IPS-18c (cell line): ENCODE results near the gene FGF6.
"Not testable (repeated sequence)": the region's sequence is repeated elsewhere in the genome, so short reads cannot be mapped to it uniquely, and the experiment has no call there.

ENCODE experiments used
- H3K4me3 ChIP-seq: 2 replicates; pipeline ENCODE4 v1.7.0; 2013; ENCODE audit warnings: low read depth, mild to moderate bottlenecking, low read length, moderate library complexity; ENCODE audit not compliant: insufficient read depth
- H3K9me3 ChIP-seq: one replicate; pipeline ENCODE4 v1.6.1; 2013; ENCODE audit warnings: mild to moderate bottlenecking, low read length, moderate library complexity; ENCODE audit not compliant: control insufficient read depth, insufficient read depth

FGF6 gene

GRCh38 chr12:4432878-4433744, 12.5 kb downstream of the FGF6 start:
- no peak overlapping the region for H3K4me3 ChIP-seq
- no peaks in the 10 kb centered on the region for H3K9me3 ChIP-seq

- Histone ChIP-seq H3K9me3 (no peaks in the 10 kb centered on the region), H3K4me3 (no peak overlapping the region)
These were observed 13.7 kb downstream of the FGF6 start for GRCh38 chr12:4431866-4432265.

GRCh38 chr12:4431436-4431835, 14.2 kb downstream of the FGF6 start:
- H3K4me3 ChIP-seq: no peak overlapping the region
- no peaks in the 10 kb centered on the region for H3K9me3 ChIP-seq

GRCh38 chr12:4424422-4424821, 21.2 kb downstream of the FGF6 start:
- H3K9me3 ChIP-seq: no peaks in the 10 kb centered on the region
- no peak overlapping the region for H3K4me3 ChIP-seq

GRCh38 chr12:4423528-4424195, 22.0 kb downstream of the FGF6 start:
- H3K9me3 ChIP-seq: no peaks in the 10 kb centered on the region
- H3K4me3 ChIP-seq: no peak overlapping the region

GRCh38 chr12:4422985-4423384, 22.6 kb downstream of the FGF6 start:
- Histone ChIP-seq H3K9me3 (no peaks in the 10 kb centered on the region), H3K4me3 (no peak overlapping the region)

GRCh38 chr12:4421590-4422031, 24.0 kb downstream of the FGF6 start:
- H3K4me3 ChIP-seq: no peak overlapping the region
- H3K9me3 ChIP-seq: no peaks in the 10 kb centered on the region

GRCh38 chr12:4420138-4420670, 25.4 kb downstream of the FGF6 start:
- Histone ChIP-seq H3K4me3 (no peak overlapping the region), H3K9me3 (no peaks in the 10 kb centered on the region)

- H3K4me3 ChIP-seq: no peak overlapping the region
These were observed 26.7 kb downstream of the FGF6 start for GRCh38 chr12:4418913-4419312.

GRCh38 chr12:4417936-4418335, 27.7 kb downstream of the FGF6 start:
- H3K9me3 ChIP-seq: no peaks in the 10 kb centered on the region
- no peak overlapping the region for H3K4me3 ChIP-seq

More at GRCh38 chr12:4418913-4419312, 26.7 kb downstream of the FGF6 start:
- no peaks in the 10 kb centered on the region for H3K9me3 ChIP-seq

- no peaks in the 10 kb centered on the region for H3K9me3 ChIP-seq
- no peak overlapping the region for H3K4me3 ChIP-seq
These were observed 28.2 kb downstream of the FGF6 start for GRCh38 chr12:4417455-4417854.

GRCh38 chr12:4416276-4416675, 29.3 kb downstream of the FGF6 start:
- Histone ChIP-seq H3K9me3 (no peaks in the 10 kb centered on the region), H3K4me3 (no peak overlapping the region)

GRCh38 chr12:4412465-4412864, 33.1 kb downstream of the FGF6 start:
- Histone ChIP-seq H3K9me3 (no peaks in the 10 kb centered on the region), H3K4me3 (no peak overlapping the region)

GRCh38 chr12:4412056-4412455, 33.6 kb downstream of the FGF6 start:
- H3K4me3 ChIP-seq: no peak overlapping the region
- no peaks in the 10 kb centered on the region for H3K9me3 ChIP-seq

- H3K9me3 ChIP-seq: no peaks in the 10 kb centered on the region
These were observed 38.5 kb downstream of the FGF6 start for GRCh38 chr12:4407136-4407535.

GRCh38 chr12:4404877-4405637, 40.6 kb downstream of the FGF6 start:
- H3K9me3 ChIP-seq, H3K4me3 ChIP-seq: not testable (repeated sequence)

More at GRCh38 chr12:4407136-4407535, 38.5 kb downstream of the FGF6 start:
- H3K4me3 ChIP-seq: no peak overlapping the region

- Histone ChIP-seq H3K9me3 (no peaks in the 10 kb centered on the region), H3K4me3 (no peak overlapping the region)
These were observed 42.6 kb downstream of the FGF6 start for GRCh38 chr12:4402996-4403395.
